Pulmonary artery endothelial cell (primary cell): ENCODE data around the gene DMBX1. TPM values are rescaled to one million over a fixed set of nuclear protein-coding genes. Genes with fewer than 3 reads are reported as not detected.

Source experiments
- total RNA-seq: library from RNA; depleted of rRNA; stranded (reverse); fragments of >200 nt; gene quantifications from 2 replicates; pipeline ENCODE4 v1.2.3, GENCODE V29; 2014

The DMBX1 gene
- total RNA-seq, 1 donor from 2014 or later = not detected

Other genes with a start within 250 kb of the DMBX1 start
- gene RAD54L, start 242.1 kb upstream of the DMBX1 start, total RNA-seq = 5.1 and 7.4 TPM in 2 replicates
- gene LRRC41, start 186.2 kb upstream of the DMBX1 start, total RNA-seq = 61.6 and 67.6 TPM in 2 replicates
- 191 and 376 TPM in 2 replicates for gene UQCRH, start 186.1 kb upstream of the DMBX1 start, total RNA-seq
- 17.3 and 22.8 TPM in 2 replicates for gene NSUN4, start 149.0 kb upstream of the DMBX1 start, total RNA-seq
- gene FAAH, start 95.5 kb upstream of the DMBX1 start, total RNA-seq = 0.39 and 0.46 TPM in 2 replicates
- gene KNCN, start 61.8 kb downstream of the DMBX1 start, total RNA-seq = not detected in 2 replicates
- 19.7 and 22.1 TPM in 2 replicates for gene MKNK1, start 114.4 kb downstream of the DMBX1 start, total RNA-seq
- 7.5 and 8.1 TPM in 2 replicates for gene MOB3C, start 127.0 kb downstream of the DMBX1 start, total RNA-seq
- gene ATPAF1, start 178.5 kb downstream of the DMBX1 start, total RNA-seq = 31.1 and 39.7 TPM in 2 replicates
- gene TEX38, start 182.0 kb downstream of the DMBX1 start, total RNA-seq = not detected in 2 replicates
- gene EFCAB14, start 229.3 kb downstream of the DMBX1 start, total RNA-seq = 43.6 and 44.2 TPM in 2 replicates